ENCODE measurements around the gene CD300LD.

Gene CD300LD

GRCh38 chr17:74545843-74546230 lies 46.2 kb downstream of the CD300LD start, which contains the start of gene CD300C:
Gene CD300C (minus strand): TSS chr17:74546115. CDS start chr17:74545782, 333 bp downstream.
- no peak for DNase-seq (ENCODE audit: low read depth in 3 of 3, low spot score in 1 of 3)

- DNase-seq (ENCODE audit: low read depth in 3 of 3, low spot score in 1 of 3), result no peak
Measured at GRCh38 chr17:74544991-74545842, 46.9 kb downstream of the CD300LD start.

GRCh38 chr17:74543891-74544760 lies 48.0 kb downstream of the CD300LD start:
- DNase-seq (ENCODE audit: low read depth in 3 of 3, low spot score in 1 of 3), result no peak

- DNase-seq (ENCODE audit: low read depth in 3 of 3, low spot score in 1 of 3), result no peak
Measured at GRCh38 chr17:74543406-74543805, 48.7 kb downstream of the CD300LD start.

- no peak for DNase-seq (ENCODE audit: low read depth in 3 of 3, low spot score in 1 of 3)
Measured at GRCh38 chr17:74542727-74543383, 49.2 kb downstream of the CD300LD start.

- DNase-seq (ENCODE audit: low read depth in 3 of 3, low spot score in 1 of 3), result no peak
Measured at GRCh38 chr17:74542166-74542565, 49.9 kb downstream of the CD300LD start.

GRCh38 chr17:74541176-74542111 lies 50.6 kb downstream of the CD300LD start:
- no peak for DNase-seq (ENCODE audit: low read depth in 3 of 3, low spot score in 1 of 3)

- DNase-seq (ENCODE audit: low read depth in 3 of 3, low spot score in 1 of 3), result no peak
Measured at GRCh38 chr17:74539281-74539820, 52.7 kb downstream of the CD300LD start.

GRCh38 chr17:74536890-74537289 lies 55.2 kb downstream of the CD300LD start:
- DNase-seq (ENCODE audit: low read depth in 3 of 3, low spot score in 1 of 3), result no peak

- no peak for DNase-seq (ENCODE audit: low read depth in 3 of 3, low spot score in 1 of 3)
Measured at GRCh38 chr17:74532115-74532514, 60.0 kb downstream of the CD300LD start.

- no peak for DNase-seq (ENCODE audit: low read depth in 3 of 3, low spot score in 1 of 3)
Measured at GRCh38 chr17:74531231-74531761, 60.8 kb downstream of the CD300LD start, which contains the start of gene CD300LB. Gene CD300LB (minus strand): TSS chr17:74531475. CDS start chr17:74531350, 125 bp downstream.

GRCh38 chr17:74530831-74531150 lies 61.3 kb downstream of the CD300LD start:
- DNase-seq (ENCODE audit: low read depth in 3 of 3, low spot score in 1 of 3), result no peak

Data from stimulated activated CD4-positive, alpha-beta T cell treated with anti-CD3 and anti-CD28 coated beads, TNF-alpha, amount 100 ng/mL, for 1 hour (primary cell).